AG09319 (cell line): ENCODE measurements around the gene ESPNL.

Experiments used
- DNase-seq: peaks from one replicate; pipeline ENCODE4 v3.0.0-alpha.2; 2010; ENCODE audit warnings: low read depth; ENCODE audit errors: extremely low read depth
- TF ChIP-seq, protein P1 (sequence below): IDR thresholded peaks from 2 replicates; pipeline ENCODE4 v1.5.1; 2011; ENCODE audit warnings: low read depth, mild to moderate bottlenecking, inconsistent platforms, low read length, moderate library complexity

ESPNL gene

DNA sequence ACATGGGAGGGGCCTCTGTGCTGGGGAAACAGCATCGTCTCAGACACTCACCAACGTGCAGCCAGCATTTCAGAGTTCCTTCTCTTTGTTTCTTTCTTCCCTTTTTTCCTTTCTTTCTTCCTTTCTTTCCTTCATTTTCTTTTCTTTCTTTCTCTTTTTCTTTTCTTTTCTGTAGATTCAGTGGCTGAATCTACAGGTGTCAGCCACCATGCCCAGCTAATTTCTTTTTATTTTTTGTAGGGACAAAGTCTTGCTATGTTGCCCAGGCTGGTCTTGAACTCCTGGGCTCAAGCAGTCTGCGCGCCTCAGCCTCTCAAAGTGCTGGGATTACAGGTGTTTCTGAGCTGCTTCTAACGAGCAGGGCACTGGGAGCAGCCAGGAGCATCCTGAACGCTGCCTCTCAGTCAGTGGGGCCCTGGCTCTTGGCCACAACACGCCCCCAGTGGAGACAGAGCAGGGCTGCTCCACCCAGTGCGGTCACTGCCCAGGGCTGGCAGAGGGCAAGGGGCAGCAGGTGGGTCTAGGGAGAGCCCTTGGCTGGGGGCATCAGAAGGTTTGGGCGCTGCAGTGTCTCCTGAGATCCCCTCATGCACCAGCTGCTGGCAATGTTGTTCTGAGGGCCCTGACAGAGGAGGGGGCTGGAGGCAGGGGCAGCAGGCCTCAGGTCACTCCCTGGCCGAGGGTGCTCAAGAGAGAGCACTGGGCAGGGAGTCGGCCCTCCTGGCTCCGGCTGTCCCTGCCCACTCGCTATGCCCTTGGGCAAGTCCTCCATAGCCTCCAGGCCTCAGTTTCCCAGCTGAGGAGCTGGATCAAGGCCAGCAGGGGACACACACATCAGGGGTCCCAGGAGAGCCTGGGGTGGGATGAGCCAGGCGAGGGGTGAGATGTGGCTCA is 33.6 kb downstream of the ESPNL start:
- DNase-seq: no peak
- TF ChIP-seq, protein P1, sequence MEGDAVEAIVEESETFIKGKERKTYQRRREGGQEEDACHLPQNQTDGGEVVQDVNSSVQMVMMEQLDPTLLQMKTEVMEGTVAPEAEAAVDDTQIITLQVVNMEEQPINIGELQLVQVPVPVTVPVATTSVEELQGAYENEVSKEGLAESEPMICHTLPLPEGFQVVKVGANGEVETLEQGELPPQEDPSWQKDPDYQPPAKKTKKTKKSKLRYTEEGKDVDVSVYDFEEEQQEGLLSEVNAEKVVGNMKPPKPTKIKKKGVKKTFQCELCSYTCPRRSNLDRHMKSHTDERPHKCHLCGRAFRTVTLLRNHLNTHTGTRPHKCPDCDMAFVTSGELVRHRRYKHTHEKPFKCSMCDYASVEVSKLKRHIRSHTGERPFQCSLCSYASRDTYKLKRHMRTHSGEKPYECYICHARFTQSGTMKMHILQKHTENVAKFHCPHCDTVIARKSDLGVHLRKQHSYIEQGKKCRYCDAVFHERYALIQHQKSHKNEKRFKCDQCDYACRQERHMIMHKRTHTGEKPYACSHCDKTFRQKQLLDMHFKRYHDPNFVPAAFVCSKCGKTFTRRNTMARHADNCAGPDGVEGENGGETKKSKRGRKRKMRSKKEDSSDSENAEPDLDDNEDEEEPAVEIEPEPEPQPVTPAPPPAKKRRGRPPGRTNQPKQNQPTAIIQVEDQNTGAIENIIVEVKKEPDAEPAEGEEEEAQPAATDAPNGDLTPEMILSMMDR: no peak

- TF ChIP-seq, protein P1: no peak
These were observed 34.2 kb downstream of the ESPNL start for GRCh38 chr2:238134393-238134785.

GRCh38 chr2:238135601-238136150 is 35.5 kb downstream of the ESPNL start:
- TF ChIP-seq, protein P1: no peak
- no peak for DNase-seq

More at GRCh38 chr2:238134393-238134785, 34.2 kb downstream of the ESPNL start:
- no peak for DNase-seq

DNA sequence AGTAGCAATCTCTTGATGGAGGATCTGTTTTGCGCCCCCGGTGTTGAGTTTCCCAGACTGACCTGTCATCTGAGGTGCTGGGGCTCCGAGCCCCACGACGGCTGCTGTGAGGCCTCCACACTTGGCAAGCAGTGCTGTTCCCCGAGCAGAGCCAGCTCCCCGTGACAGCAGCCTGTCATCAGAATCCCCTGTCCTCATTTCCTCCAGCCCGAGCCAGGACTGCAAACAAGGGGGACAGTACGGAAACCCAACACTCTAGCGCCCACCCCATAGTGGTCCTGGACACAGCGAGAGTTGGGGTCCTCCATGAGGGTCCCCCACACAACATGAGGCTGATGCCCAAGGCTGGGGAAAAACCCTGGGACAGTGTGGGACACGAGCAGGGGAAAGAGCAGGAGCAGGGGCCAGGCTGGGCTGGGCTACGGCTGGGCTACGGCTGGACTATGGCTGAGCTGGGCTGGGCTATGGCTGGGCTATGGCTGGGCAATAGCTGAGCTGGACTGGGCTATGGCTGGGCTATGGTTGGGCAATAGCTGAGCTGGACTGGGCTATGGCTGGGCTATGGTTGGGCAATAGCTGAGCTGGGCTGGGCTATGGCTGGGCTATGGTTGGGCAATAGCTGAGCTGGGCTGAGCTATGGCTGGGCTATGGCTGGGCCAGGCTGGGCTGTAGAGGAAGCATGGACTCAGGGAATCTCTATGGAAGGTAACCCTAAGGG is 36.8 kb downstream of the ESPNL start:
- TF ChIP-seq, protein P1: no peak
- DNase-seq: peak; percentile 55

DNA sequence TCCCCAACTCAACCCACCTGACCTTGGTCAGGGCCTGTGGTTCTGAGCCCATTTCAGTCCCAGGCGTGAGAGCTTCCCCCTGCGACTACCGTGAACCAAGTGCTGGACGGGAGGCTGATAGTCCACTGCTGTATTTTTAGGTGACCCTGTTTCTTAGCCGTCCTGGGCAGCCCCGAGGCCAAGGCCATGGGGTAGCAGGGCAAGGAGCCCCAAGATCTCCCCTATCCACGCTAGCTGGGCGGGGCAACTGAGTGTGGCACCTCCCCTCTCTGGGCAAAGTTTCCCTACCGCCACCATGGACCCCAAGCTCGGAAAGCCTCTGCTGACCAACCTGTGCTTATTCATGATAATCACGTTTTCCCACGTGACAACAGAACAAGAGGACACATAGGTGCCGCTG is 37.7 kb downstream of the ESPNL start:
- no peak for DNase-seq
- TF ChIP-seq, protein P1: no peak

GRCh38 chr2:238138331-238139195 is 38.4 kb downstream of the ESPNL start, which contains the start of gene KLHL30:
TSS of gene KLHL30 (plus strand) at chr2:238138668. CDS start at chr2:238140755, 2,087 bp downstream.
- TF ChIP-seq, protein P1: no peak
- no peak for DNase-seq
